Endothelial cell of umbilical vein (primary cell): ENCODE data around the gene TMEM82. TPM values are rescaled to one million over a fixed set of nuclear protein-coding genes. Genes with fewer than 3 reads are reported as not detected.

Experiments used
- BruUV-seq: library from RNA; stranded (reverse); fragments of 400-500 nt; replicated peaks from 2 replicates; lab custom pipeline; 2021; lab: Mats Ljungman, UMichigan
- CTCF ChIA-PET: fragments of 300-600, 350-600 bp; sonication (Branson Sonifier 250); formaldehyde crosslinking; loops from one replicate; lab custom pipeline; 2021; ENCODE audit warnings: antibody characterized with exemption, inconsistent platforms; lab: Charles Lee
- POLR2A ChIA-PET: fragments of 300-600, 350-600 bp; sonication (Branson Sonifier 250); formaldehyde crosslinking; loops from one replicate; lab custom pipeline; 2021; ENCODE audit warnings: antibody characterized with exemption, inconsistent platforms; lab: Charles Lee
- DNase-seq: peaks from one replicate; pipeline ENCODE4 v3.0.0-alpha.2; 2011; ENCODE audit warnings: low read depth, low spot score
- FAIRE-seq: peaks from 2 replicates; lab custom pipeline; 2011; peaks lifted over from hg19 to GRCh38; lab: Jason Lieb, UNC
- H2AFZ ChIP-seq: 2 replicates; pipeline ENCODE4 v1.6.0; 2012; ENCODE audit warnings: low read depth, low read length, control low read depth, inconsistent platforms
- H3K27ac ChIP-seq: 2 replicates; pipeline ENCODE4 v1.5.1; 2011; ENCODE audit warnings: low read depth, mild to moderate bottlenecking, control low read depth, low read length, moderate library complexity; ENCODE audit not compliant: insufficient read depth
- H3K27me3 ChIP-seq, 2 experiments: 2 replicates each; pipeline versions ENCODE4 v1.6.0 to v1.6.1; 2011; ENCODE audit warnings: low read length in 2 of 2, mixed read lengths in 1 of 2; ENCODE audit not compliant: control insufficient read depth in 2 of 2, insufficient read depth in 2 of 2
- H3K36me3 ChIP-seq, 2 experiments: 2 replicates in 1 of 2; 3 replicates in 1 of 2; pipeline ENCODE4 v1.5.1; 2011; ENCODE audit warnings: low read length in 2 of 2, mild to moderate bottlenecking in 1 of 2, moderate library complexity in 1 of 2; ENCODE audit not compliant: control insufficient read depth in 2 of 2, insufficient read depth in 2 of 2; ENCODE audit errors: extremely low read depth in 1 of 2
- H3K4me1 ChIP-seq: 3 replicates; pipeline ENCODE4 v1.5.1; 2011; ENCODE audit warnings: mild to moderate bottlenecking, low read length; ENCODE audit not compliant: control insufficient read depth, insufficient read depth; ENCODE audit errors: extremely low read depth
- H3K4me2 ChIP-seq: 2 replicates; pipeline ENCODE4 v1.6.1; 2011; ENCODE audit warnings: low read length, control low read depth, mixed read lengths; ENCODE audit not compliant: insufficient read depth
- H3K4me3 ChIP-seq, 3 experiments: fragments of 200-600 bp in 1 of 3; sonication (generic), shearing (Covaris generic) in 1 of 3; replicated peaks in 1 of 3; 2 replicates each; pipeline ENCODE4 v1.5.1; 2011 to 2016; ENCODE audit warnings: control low read depth in 3 of 3, low read length in 3 of 3, mild to moderate bottlenecking in 2 of 3, inconsistent platforms in 1 of 3, low read depth in 1 of 3, moderate library complexity in 1 of 3; ENCODE audit not compliant: insufficient read depth in 1 of 3
- H3K79me2 ChIP-seq: 2 replicates; pipeline ENCODE4 v1.6.0; 2012; ENCODE audit warnings: low read length, inconsistent platforms; ENCODE audit not compliant: control insufficient read depth, insufficient read depth
- H3K9ac ChIP-seq: replicated peaks from 2 replicates; pipeline ENCODE3; 2011; ENCODE audit warnings: low read length, control low read depth; ENCODE audit not compliant: insufficient read depth; ENCODE audit errors: extremely low read depth
- H3K9me1 ChIP-seq: replicated peaks from 3 replicates; pipeline ENCODE4 v1.6.0; 2011; ENCODE audit warnings: mild to moderate bottlenecking, low read length; ENCODE audit not compliant: control insufficient read depth, insufficient read depth; ENCODE audit errors: extremely low read depth
- H3K9me3 ChIP-seq: replicated peaks from 2 replicates; pipeline ENCODE4 v1.5.1; 2012; ENCODE audit warnings: low read length, inconsistent platforms; ENCODE audit not compliant: control insufficient read depth, insufficient read depth
- H4K20me1 ChIP-seq: replicated peaks from 2 replicates; pipeline ENCODE3; 2011; ENCODE audit warnings: mild to moderate bottlenecking, low read length; ENCODE audit not compliant: control insufficient read depth, insufficient read depth; ENCODE audit errors: extremely low read depth
- CTCF ChIP-seq, 2 donors: IDR thresholded peaks; 1 replicate in 1 of 2; 2 replicates in 1 of 2; pipeline ENCODE4 v1.5.1; 2011; ENCODE audit warnings: low read length in 2 of 2, mild to moderate bottlenecking in 2 of 2, moderate library complexity in 2 of 2, control low read depth in 1 of 2, inconsistent platforms in 1 of 2, low read depth in 1 of 2; ENCODE audit not compliant: insufficient read depth in 1 of 2; ENCODE audit errors: extremely low read depth in 1 of 2
- EZH2 ChIP-seq: IDR thresholded peaks from 2 replicates; pipeline ENCODE4 v1.6.1; 2012; ENCODE audit warnings: borderline replicate concordance, low read depth, mild to moderate bottlenecking, moderate library complexity, low read length, inconsistent platforms; ENCODE audit not compliant: severe bottlenecking
- FOS ChIP-seq: IDR thresholded peaks from 2 replicates; pipeline ENCODE4 v1.6.1; 2011; ENCODE audit warnings: mild to moderate bottlenecking, low read length, moderate library complexity, borderline replicate concordance; ENCODE audit not compliant: insufficient read depth
- GATA2 ChIP-seq: IDR thresholded peaks from 2 replicates; pipeline ENCODE4 v1.7.0; 2011; ENCODE audit warnings: low read depth, mild to moderate bottlenecking, moderate library complexity, mixed read lengths, low read length; ENCODE audit not compliant: insufficient read length, insufficient read depth
- MAX ChIP-seq: IDR thresholded peaks from 2 replicates; pipeline ENCODE4 v1.6.1; 2011; ENCODE audit not compliant: insufficient read depth, insufficient read length
- POLR2A ChIP-seq: IDR thresholded peaks from 2 replicates; pipeline ENCODE4 v1.6.1; 2012; ENCODE audit warnings: low read depth, mild to moderate bottlenecking, control low read depth, low read length
- POLR2AphosphoS5 ChIP-seq: IDR thresholded peaks from 2 replicates; pipeline ENCODE4 v1.6.1; 2012; ENCODE audit warnings: low read depth, mild to moderate bottlenecking, control low read depth, low read length, moderate library complexity; ENCODE audit not compliant: insufficient read depth
- dilution Hi-C: fragments of 300-500 bp; cut with MboI; formaldehyde crosslinking; loops from one replicate; pipeline ENCODE4 v1.15.0; 2019; ENCODE audit warnings: low sequenced_read_pairs; ENCODE audit not compliant: extremely low pct_ligation_motif_present
- intact Hi-C: fragments of 100-400 bp; cut with micrococcal nuclease; formaldehyde crosslinking; loops from one replicate; pipeline ENCODE4 v1.10.0; 2022
- polyA plus RNA-seq, 4 experiments: library from polyadenylated mRNA; depleted of rRNA in 3 of 4; stranded (reverse) in 3 of 4; unstranded in 1 of 4; fragments of >200 nt; gene quantifications; 2 replicates each; pipeline versions ENCODE4 v1.2.1 to v1.2.3, GENCODE V29; 2011 to 2012; ENCODE audit warnings: missing spikeins in 1 of 4
- total RNA-seq: library from RNA; stranded (reverse); gene quantifications from 2 replicates; pipeline ENCODE4 v1.2.3, GENCODE V29; 2021

Gene TMEM82
- total and polyA plus RNA-seq, 2 donors (not counting 3 experiments of a cell fraction or from before 2014, with no cell fraction given): not detected

GRCh38 chr1:15714406-15715136 is 27.7 kb upstream of the TMEM82 start:
- BruUV-seq: no TSS peak
- H3K9ac ChIP-seq: no peak overlapping the region
- no peak overlapping the region for H3K27ac ChIP-seq
- dilution Hi-C loops: no loop called here
- DNase-seq (no peak), FAIRE-seq (no peak)
- H3K9me3 ChIP-seq: no peaks in the 10 kb centered on the region
- H3K4me1 ChIP-seq: no peaks in the 10 kb centered on the region
- H3K27me3 ChIP-seq: no peaks in the 10 kb centered on the region
- H3K9me1 ChIP-seq: no peaks in the 10 kb centered on the region
- CTCF ChIA-PET: interaction anchor here (0.6 to 1.0 kb wide), 3 partner anchors 8 to 16 kb away, joined by 3 read pairs; no protein-coding TSS in a partner anchor
- H2AFZ ChIP-seq: no peak overlapping the region
- TF ChIP-seq POLR2AphosphoS5: no peak
- TF ChIP-seq GATA2: no peak
- no peak for TF ChIP-seq FOS
- no peak for TF ChIP-seq CTCF (IDR thresholded peaks at IDR 0.05; ENCODE audit: extremely low read depth in 1 of 2, insufficient read depth in 1 of 2, low read depth in 1 of 2, low read length in 2 of 2)
- TF ChIP-seq MAX: no peak
- TF ChIP-seq POLR2A: no peak
- TF ChIP-seq EZH2: no peak
- H3K4me2 ChIP-seq: no peak overlapping the region
- intact Hi-C loops: no loop called here
- H3K79me2 ChIP-seq: no peaks in the 10 kb centered on the region
- H4K20me1 ChIP-seq: peaks cover 2% of the 10 kb centered on the region
- no peak overlapping the region for H3K4me3 ChIP-seq
- peaks cover 6 to 21% of the 10 kb centered on the region in 2 experiments for H3K36me3 ChIP-seq
- POLR2A ChIA-PET: interaction anchor here (0.6 to 0.8 kb wide), 2 partner anchors 19 to 80 kb away, joined by 4 to 5 read pairs; no protein-coding TSS in a partner anchor
